KOPT-K1 (cell line): Measurements from ENCODE around the gene SP9.

ENCODE experiments used
- H3K27ac ChIP-seq: fragments of 200-600 bp; sonication (generic); 2 replicates; pipeline ENCODE4 v1.5.1; 2016; ENCODE audit warnings: antibody characterized with exemption, mild to moderate bottlenecking, low read depth, low read length; ENCODE audit not compliant: poor library complexity, severe bottlenecking
- H3K36me3 ChIP-seq: fragments of 200-600 bp; sonication (generic); 2 replicates; pipeline ENCODE4 v1.5.1; 2017; ENCODE audit warnings: antibody characterized with exemption, mild to moderate bottlenecking, low read length, moderate library complexity; ENCODE audit not compliant: insufficient read depth
- H3K9me3 ChIP-seq: fragments of 200-600 bp; sonication (generic); 2 replicates; pipeline ENCODE4 v1.5.1; 2017; ENCODE audit warnings: antibody characterized with exemption, low read length, mild to moderate bottlenecking; ENCODE audit not compliant: insufficient read depth, poor library complexity, severe bottlenecking

Gene SP9

DNA sequence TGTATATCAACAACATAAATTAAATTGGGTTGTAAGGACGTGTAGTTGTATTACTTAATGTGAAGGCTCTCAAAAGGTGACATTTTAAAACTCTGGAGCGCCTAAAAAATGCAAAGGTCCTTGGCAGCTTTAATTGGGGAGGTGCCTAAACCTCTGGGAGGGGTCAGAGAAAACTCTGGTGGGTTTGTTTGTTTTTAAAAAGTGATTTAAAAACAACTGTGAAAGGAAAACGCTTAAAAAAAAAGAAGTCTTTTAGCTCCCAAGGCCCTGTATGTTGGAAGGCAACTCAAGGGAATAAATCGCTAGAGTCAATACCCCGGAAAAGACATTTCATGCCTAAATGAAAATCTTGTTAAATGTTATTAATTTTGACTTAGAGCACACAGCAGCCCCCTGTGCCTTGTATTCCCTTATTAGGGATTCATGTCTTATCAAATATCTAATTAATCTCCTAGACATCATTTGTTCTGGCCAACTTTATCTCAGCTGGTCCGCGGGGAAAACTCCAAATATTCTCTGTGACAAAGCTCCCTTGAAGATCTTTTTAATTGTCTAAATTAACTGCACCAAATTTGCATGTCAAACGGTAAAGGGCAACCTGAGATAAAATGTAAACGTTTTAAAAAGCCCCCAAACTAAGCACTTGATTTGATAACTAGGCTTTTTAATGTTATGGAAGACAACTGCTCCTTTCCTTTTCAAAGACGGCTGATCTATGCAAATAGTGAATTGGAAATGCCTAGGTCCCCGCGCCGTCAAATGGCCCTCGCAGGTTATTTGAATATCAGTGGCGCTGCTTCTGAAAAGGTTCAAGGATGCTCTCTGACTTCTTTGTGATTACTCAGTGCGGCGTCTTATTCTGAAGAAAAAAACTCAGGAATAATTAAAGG lies 4.2 kb downstream of the SP9 start:
- Histone ChIP-seq H3K9me3 (no peaks in the 10 kb centered on the region), H3K36me3 (no peaks in the 10 kb centered on the region), H3K27ac (no peak overlapping the region)

DNA sequence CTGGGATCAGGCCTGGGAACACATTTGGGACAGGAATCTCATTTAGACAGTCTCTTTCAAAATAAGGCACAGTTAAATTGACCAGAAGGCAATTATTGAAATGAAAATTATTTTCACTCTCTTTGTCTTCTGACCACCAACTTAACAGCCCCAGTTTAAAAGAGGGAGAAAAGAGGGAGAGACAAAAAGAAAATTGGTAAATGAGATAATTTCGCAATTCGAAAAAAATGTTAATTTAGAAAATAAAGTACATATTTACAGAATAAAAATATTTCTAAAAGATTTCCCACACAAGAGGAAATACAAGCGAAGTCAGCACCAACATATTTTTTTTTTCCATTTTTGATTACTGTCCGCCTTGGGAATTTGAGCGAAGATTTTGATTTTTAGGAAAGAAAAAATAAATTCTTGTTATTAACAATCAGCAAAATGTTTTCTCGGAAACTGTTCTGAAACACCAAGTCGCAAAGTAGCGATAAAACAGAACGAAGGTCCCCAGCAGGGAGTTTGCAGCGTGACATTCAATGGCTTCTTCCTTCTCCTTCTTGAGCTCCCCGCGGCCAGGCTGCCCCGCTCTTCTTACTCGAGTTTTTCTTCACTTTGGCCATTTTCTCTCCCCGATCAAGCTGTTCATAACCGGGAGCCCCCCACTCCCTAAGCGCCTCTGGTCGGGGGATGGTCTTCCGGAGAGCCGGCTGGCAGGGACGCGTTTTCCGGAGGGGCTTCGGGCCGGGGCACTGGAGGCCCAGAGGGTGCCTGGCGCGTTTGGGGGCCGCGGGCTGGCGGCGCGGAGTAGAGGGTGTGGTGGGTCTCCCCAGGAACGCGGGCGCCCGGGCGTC lies 5.0 kb downstream of the SP9 start:
- no peaks in the 10 kb centered on the region for H3K36me3 ChIP-seq
- H3K9me3 ChIP-seq = no peaks in the 10 kb centered on the region
- H3K27ac ChIP-seq = no peak overlapping the region

DNA sequence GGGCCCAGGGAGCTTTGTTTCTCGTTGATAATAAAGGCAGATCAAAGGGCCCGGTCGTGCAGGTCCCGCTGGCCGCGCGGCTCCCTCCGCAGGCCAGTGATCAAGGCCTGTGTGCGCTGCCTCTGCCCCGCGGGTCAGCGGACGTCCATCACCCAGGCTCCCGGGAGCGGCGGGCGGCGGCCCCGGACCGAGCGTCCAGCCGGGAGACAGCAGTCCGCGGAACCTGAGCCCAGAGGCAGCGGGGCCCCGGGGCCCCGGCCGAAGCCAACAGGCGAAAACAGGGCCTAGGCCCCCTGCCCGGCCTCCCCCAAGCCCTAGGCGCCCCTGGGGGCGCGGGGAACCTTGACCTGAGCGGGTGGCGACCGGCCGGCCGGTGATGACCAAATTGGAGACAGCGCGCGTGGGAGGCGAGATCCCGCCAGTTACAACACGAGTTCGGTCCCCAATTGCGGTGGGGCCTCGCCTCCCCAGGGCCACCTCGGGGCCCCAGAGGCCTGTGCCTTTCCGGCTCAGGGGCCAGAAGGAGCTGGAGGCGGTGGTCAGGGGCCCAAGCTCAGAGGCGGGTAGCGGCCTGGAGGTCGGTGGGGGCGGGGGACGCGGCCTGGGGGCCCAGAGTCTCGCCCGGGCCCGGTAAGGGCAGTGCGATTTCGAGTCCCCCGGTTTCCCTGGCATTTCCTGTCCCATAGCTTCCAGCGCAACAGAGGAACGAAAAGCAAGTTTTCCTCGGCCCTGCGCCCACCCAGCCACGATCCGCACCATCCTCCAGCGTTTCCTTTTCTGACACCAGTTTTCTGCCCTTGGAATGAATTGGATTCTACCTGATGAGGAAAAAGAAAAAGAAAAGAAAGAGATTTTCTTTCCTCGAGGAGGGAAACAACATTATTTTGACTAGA lies 5.9 kb downstream of the SP9 start:
- no peak overlapping the region for H3K27ac ChIP-seq
- no peaks in the 10 kb centered on the region for H3K36me3 ChIP-seq
- no peaks in the 10 kb centered on the region for H3K9me3 ChIP-seq

DNA sequence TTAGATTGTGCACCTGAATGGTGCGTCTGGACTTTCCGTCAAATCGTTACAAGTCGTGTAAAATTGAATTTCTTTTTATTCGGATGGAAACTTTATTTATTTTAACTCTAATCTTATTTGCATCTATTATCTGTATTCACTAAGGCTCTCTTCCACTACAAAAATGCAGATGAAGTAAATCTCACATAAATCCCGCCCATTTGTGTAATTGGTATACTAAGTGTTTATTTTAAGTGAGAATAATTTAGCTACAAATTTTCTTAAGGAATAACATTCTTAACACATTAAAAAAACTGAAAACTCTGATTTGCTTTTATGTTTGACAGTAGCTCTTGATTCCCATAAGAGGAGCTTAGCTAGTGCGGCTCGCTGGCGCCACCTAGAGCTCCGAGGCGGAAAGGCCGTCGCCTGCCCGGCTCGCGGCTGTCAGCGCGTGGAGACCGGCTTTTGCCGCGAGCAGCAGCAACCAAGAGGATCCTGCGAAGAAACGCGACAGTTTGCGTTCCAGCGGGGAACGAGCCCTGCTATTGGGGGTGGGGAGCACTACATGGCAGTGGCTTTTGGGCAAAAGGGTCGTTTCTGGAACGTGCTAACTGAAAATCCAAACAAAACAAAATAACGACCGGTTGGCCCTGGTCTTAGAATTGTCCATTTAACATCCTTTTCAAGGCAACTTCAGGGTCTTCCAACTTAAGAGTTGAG lies 6.7 kb downstream of the SP9 start:
- H3K9me3 ChIP-seq = no peaks in the 10 kb centered on the region
- H3K36me3 ChIP-seq = no peaks in the 10 kb centered on the region
- no peak overlapping the region for H3K27ac ChIP-seq

DNA sequence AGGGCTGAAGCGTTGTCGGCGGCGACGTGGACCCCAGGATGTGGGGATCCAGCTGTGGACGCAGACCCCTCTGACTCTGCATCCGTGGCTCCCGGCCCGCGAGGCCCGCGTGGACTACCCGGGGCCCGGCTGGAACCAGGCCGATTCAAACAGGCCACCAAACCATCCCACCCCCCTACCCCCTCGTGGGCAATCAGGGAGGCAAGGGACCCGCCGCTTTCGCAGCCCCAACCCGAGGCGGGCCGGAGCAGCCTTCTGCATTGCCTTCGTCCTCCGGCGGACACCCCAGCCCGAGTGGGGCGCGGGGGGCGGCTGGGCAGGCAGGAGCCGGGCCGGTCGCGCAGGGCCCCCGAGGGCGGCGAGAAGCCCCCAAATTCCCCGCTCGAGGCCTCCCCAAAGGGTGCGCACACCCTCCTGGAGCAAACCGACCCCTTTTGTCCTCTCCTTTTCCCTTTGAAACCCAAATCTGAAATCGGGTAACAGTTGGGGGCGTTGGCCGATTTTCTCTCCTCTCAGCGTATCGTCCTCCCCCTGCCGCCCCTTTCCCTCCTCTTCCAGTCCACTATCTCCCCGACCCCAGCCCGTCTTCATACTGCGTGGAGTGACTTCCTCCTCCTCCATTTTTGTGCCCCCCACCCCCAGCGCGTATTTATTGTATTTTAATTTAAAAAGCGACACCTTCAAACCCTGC lies 7.4 kb downstream of the SP9 start:
- no peaks in the 10 kb centered on the region for H3K9me3 ChIP-seq
- H3K36me3 ChIP-seq = no peaks in the 10 kb centered on the region
- H3K27ac ChIP-seq = no peak overlapping the region

DNA sequence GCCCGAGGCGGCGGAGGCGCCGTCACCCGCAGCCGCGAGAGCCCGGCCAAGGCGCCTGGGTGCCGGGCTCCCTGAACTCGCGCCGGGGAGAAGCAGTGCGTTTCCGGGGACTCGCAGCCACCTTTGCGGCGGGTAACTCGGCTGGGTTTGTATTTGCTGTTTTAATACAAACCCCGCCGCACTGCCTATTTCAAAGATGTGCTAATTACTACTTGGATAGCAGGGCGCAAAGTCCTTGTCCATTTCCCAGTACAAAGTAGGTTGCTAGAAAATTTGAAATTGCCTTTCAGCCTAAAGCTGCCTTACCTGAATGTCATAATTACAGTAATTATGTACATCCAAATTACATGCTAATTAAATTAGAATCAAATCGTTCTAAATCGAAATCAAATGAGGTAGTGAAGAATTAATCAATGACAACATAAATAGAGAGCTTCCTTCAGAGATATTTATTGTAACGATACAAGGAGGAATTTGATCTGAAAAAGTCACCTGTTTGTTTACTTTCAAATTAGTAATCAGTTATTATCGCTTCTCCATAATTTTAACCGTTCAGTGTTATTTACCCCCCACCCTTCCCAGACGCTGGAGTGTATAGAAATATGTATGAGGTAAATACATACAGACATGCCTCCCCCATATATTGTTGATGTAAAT lies 8.1 kb downstream of the SP9 start:
- peaks cover 3% of the 10 kb centered on the region; the same call in 1 of the 2 replicates for H3K36me3 ChIP-seq
- no peak overlapping the region for H3K27ac ChIP-seq
- H3K9me3 ChIP-seq = no peaks in the 10 kb centered on the region

DNA sequence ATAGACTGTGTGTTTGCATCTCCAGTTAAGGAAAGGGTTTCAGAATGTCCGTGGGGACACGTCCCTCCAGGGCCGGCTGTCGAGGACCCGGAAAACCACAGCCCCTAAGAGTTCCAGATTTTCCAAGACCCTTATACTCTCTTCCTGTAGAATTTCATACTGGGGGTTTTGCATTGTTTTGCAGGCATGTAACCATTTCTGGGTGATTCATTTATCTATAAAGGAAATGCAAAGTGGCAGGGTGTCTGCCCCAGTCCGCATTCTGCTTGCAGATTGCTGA lies 8.5 kb downstream of the SP9 start:
- no peak overlapping the region for H3K27ac ChIP-seq
- no peaks in the 10 kb centered on the region for H3K9me3 ChIP-seq
- peaks cover 7% of the 10 kb centered on the region for H3K36me3 ChIP-seq

DNA sequence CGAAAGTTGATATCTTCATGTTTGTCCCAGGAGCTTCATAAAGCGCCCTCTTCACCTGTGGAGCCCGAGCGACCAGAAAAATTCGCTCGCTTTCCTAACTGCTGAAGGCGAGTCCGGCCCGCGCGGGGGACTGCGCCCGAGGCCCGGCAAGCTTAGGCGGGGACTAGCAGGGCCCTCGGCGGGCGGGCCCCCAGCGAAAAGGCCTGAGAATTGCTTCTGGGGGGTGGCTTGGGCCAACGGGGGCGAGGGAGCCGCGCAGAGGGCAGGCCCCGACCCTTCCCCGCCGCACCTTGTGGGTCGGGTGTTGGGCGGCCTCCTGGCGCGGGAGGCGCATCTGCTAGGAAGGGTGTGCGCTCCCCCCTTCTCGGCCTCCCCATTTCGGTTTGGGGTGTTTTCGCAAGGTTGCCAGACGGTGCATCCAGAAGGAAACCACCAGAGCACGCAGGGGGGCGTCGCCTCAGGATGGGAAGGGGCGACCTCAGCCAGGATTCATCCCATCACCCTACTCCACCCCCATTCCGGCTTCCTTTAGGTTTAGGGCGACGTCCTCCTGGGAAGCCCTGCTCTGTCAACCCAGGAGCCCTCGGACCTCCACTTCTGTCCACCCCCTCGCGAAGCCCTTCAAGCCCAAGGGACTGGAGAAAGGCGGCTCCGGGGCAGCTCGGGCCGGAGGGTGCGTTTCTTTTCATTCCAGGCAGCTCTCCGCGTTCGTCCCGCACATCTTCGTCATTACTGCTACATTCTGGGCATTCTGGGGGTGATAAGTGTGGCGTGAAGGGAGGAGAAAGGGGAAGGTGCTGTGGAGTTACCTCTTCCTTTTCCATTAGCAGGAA lies 9.1 kb downstream of the SP9 start:
- Histone ChIP-seq H3K9me3 (no peaks in the 10 kb centered on the region), H3K36me3 (peaks cover 13% of the 10 kb centered on the region), H3K27ac (no peak overlapping the region)

DNA sequence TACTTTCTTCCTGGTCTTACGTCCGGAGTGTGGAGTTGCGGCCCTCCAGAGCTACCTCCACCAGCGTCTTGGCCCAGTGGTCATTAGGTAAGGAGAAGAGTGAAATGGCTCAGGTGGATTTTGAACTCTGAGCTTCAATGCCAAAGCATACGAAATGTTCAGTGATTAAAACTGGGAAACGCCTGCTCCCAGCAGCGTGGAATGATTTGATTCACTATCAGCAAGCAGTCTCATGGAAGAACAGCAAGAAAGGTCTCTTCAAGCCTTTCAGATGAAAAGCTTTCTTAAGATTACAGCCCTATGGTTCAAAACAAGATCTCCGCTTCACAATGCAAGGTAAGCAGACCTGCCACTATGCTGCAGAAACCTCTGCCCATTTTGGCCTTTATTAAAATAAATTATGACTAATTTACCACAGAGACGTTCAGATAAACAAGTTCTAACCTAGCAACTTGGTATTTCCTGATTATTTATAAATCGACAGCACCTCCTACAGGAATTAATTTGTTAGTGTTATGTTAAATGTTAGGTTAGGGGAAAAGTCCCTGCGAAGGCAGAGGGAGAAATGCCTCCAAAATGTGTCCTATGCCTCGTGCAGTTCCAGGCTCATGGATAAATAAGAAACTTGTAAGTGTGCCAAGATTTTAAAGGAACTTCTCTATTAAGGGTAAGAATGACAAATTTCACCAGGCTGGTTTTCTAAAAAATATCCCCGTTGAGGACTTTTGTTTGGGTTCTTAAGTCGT lies 10.1 kb downstream of the SP9 start:
- Histone ChIP-seq H3K36me3 (peaks cover 18% of the 10 kb centered on the region), H3K27ac (no peak overlapping the region), H3K9me3 (no peaks in the 10 kb centered on the region)

DNA sequence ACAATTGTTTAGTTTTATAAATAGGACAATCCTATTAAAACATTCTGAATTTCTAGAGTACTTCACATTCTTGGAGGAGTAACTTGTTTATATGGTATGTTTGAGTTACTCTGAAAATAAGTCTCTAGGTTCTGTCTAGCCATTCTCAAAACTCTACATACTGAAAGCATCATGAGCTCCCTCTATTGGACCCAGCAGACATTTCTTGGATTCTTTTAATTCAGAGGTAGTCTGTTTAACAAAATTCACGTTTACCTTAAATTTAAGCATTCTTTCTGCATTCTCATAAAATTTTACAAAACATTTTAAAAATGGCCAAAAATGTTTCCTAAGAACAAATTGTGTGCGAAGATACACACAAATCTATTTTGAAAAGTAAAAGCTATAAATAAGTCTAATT lies 15.3 kb downstream of the SP9 start:
- peaks cover 23% of the 10 kb centered on the region for H3K36me3 ChIP-seq
- no peaks in the 10 kb centered on the region for H3K9me3 ChIP-seq
- no peak overlapping the region for H3K27ac ChIP-seq

DNA sequence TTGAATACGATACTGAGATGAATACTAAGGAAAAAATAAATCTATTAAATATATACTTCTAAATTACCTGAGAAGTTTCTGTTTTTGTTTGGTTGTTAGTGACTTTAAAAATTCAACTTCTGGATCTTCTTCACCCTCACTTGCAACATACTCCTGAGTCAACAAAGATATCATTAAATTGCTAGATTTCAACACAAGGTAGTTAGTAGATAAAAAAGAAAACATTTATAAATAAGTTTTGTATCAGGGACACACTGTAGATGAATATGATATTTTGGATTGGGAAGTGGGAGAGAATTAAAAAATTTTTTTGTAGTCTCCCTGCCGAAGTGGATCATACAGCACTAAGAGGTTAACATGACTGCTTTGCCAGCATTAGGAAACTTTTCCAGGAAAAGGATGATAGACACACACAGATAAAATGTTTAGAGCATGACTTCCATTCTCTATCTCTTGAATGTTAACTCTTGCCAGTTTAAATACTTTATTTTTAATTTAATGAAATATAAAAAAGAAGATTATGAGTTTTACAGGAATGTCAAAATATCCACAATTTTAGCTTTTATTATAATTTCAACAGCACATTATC lies 15.9 kb downstream of the SP9 start:
- Histone ChIP-seq H3K27ac (no peak overlapping the region), H3K36me3 (peaks cover 23% of the 10 kb centered on the region), H3K9me3 (no peaks in the 10 kb centered on the region)

DNA sequence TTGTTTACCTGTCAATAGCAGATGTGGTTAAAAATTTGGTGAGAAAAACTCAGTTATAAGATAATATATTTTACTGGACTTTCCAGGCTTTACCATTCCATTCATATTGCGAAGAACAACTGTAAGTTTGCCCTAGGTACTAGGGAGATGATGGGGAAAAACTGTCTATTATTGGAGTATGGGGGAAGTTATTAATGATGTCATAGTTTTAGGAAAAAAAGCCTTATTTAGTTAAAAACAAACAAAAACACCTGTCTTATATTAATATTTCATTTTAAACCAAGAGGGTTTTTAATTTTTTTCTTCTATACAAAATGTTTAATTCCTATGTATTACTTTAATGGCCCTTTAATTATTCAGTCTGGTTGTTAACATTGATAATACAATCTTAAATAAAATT lies 18.2 kb downstream of the SP9 start:
- H3K27ac ChIP-seq = no peak overlapping the region
- no peaks in the 10 kb centered on the region for H3K9me3 ChIP-seq
- H3K36me3 ChIP-seq = peaks cover 18% of the 10 kb centered on the region
